HG03469 (cell line): ENCODE measurements around the gene AMOT.
A peak's percentile ranks its signal among the peaks of the same experiment; 100 is the strongest.

Experiments
- ATAC-seq: cut with Tn5 transposase; IDR thresholded peaks from one replicate; pipeline ENCODE4 v1.9.1; 2021; ENCODE audit warnings: mild to moderate bottlenecking, moderate library complexity, moderate number of reproducible peaks; ENCODE audit not compliant: unreplicated experiment

AMOT gene

GRCh38 chrX:112808007-112808406 lies 32.6 kb downstream of the AMOT start:
- no peak for ATAC-seq

DNA sequence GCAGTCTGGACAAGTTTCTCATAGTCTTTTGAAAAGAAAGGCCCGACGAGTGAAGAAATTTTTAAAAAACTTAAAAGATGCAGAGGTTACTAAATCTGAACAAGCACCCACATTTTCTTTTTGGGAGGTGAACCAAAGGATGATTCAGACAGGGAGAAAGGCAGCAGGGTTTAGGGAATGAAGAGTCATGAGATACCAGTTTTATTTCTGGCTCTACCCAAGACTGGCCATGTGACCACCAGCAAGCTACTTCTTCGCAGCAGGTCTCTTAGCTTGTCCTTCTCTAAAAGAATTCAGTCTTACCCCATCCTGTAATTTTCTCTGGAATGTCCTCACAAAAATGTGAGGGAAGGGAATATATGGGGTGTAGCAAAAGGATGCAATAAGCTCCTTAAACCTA lies 37.6 kb downstream of the AMOT start:
- ATAC-seq: no peak

- no peak for ATAC-seq
Measured at GRCh38 chrX:112802541-112802940, 38.1 kb downstream of the AMOT start.

- ATAC-seq: no peak
Measured at GRCh38 chrX:112800971-112801775, 39.5 kb downstream of the AMOT start.

GRCh38 chrX:112799425-112799824 lies 41.2 kb downstream of the AMOT start:
- ATAC-seq: no peak

GRCh38 chrX:112798736-112799135 lies 41.9 kb downstream of the AMOT start:
- ATAC-seq: no peak

- no peak for ATAC-seq
Measured at GRCh38 chrX:112789931-112790330, 50.7 kb downstream of the AMOT start.

DNA sequence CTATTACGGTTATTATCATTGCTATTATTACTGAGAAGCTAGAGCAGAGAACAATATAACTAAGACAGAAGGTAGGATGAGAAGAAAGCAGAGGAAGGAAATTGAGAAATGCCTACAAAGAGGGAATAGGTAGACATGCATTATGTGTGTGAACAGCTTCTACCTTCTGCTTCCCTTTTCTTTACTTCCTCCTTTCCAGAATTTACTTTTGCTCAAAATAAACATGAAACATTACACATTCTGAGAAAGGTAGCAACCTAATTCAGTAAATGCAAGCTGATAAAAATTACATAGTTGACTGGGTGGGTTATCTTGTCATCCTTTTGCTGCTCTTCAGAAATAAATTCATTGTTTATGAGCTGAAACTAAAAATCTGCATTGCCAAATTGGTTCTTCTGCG lies 54.6 kb downstream of the AMOT start:
- ATAC-seq: no peak

DNA sequence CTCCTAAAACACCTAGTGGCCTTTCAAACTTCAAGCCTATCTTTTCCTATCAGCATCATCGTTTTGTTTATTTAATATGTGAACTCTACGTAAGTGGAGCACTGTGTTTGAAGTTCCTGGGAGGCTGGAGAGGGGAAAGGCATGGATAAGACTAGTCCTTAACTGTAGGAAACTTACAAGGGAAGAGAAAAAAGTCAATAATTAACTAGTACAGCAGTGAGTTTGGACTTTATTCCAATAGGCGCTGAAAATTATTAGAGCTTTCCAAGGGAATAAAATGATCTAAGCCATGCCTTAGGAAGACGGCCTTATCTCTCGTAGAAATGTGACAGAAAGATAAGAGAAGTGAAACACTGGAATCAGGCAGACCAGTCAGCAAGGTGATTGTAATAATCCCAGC lies 55.3 kb downstream of the AMOT start:
- ATAC-seq: no peak

DNA sequence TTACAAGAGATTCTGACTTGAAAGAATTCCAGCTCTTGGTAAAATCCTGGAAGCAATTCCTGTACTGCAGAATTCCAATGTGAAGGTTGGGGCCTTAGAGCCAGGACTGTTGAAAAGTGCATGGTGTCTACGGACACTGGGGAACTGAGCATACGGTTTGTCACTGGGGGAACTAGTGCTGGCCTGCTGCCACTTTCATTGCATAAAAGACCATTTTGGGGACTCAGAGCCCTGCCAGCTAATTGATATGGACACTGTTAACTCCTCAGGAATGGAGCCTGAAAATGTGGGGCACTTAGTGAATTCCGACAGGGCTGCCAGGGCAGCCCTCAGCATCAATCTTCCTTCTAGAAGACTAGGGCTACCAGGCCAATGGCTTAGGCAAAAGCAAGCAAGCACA lies 55.9 kb downstream of the AMOT start:
- no peak for ATAC-seq

- ATAC-seq: no peak
Measured at GRCh38 chrX:112779139-112779538, 61.5 kb downstream of the AMOT start.

DNA sequence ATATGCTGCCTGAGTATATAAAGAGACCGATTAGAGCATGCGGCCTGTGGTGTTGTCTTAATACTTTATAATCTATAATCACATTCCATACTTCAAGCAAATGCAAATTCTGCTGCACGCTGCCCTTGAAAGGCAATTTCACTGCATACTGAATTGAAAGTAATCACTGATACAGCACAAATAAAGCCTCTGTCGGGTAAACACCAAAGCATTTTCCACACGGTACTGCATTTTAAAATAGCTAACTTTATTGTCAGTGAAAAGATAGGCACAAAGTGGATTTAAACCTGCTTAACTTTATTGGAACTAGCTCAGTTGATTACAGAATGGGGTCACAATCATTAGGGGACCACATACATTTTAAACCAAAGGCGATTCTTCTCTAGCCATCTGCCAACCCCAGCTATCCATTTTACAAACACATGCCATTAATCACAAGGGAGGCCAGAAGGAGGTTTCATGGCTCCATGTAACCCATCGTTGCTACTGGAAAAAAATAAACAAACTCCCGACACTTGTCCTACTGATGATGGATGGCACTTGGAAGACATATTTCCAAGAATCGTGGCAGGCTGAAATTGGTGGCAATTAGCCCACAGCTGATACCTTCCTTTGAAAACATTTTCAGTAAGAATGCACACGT lies 65.9 kb downstream of the AMOT start:
- ATAC-seq: no peak

DNA sequence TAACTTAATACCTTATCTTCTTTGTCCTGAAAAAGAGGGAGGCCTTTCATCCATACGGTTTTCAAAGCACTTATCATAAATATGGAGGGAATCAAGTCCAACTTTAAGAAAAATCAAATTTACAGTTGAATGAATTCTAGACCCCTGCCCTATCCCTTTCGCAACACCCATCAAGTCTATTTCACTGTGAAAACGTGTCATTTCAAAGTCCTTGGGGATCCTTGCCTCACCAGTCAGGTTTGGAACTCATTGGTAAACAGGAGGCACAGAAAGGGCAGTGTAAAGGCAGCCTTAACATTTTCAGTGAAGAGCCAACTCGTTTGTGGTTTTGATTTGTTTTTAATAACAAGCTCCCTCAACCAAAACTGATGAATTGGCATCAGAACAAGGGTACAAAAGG lies 66.5 kb downstream of the AMOT start:
- no peak for ATAC-seq

DNA sequence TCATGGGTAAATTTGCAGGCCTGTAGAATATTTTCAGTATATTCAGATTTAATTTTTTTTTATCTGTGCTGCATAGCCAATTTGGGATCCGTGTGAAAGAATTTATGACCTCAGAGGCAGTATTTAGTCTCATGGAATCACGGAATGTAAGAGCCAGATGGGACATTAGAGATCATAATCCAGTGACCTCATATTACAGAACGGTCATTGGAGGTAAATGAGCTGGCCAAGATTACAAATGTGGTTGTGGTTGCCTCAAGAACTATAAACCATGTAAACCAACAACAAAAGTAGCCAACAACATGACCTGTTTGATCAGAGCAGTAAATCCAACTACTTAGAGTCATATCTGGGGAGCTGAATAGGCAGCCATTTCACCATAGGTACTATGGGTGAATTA lies 71.6 kb downstream of the AMOT start:
- no peak for ATAC-seq

DNA sequence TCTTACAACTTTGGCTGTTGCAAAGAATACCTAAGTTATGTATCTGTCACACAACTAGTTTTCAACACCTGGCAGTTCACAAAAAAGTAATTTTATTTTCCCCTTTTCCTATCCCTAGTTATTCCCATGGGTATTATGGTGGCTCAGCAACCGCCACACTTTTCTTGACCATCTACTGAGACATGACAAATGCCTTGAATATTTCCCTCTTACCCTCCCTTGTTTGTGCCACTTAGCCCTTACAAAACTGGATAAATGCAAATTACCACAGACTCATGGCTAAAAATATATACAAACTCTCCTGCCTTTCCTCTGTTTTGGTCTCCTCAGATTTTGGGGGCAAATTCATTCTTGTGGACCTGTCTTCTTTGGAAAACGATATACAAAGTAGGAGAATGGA lies 72.1 kb downstream of the AMOT start:
- ATAC-seq: no peak

- ATAC-seq: no peak
Measured at GRCh38 chrX:112766774-112767173, 73.9 kb downstream of the AMOT start.

GRCh38 chrX:112761242-112762207 lies 79.1 kb downstream of the AMOT start:
- ATAC-seq: peak; percentile 88

GRCh38 chrX:112760697-112761096 lies 79.9 kb downstream of the AMOT start:
- peak; percentile 49 for ATAC-seq

- ATAC-seq: no peak
Measured at GRCh38 chrX:112759966-112760365, 80.7 kb downstream of the AMOT start.

DNA sequence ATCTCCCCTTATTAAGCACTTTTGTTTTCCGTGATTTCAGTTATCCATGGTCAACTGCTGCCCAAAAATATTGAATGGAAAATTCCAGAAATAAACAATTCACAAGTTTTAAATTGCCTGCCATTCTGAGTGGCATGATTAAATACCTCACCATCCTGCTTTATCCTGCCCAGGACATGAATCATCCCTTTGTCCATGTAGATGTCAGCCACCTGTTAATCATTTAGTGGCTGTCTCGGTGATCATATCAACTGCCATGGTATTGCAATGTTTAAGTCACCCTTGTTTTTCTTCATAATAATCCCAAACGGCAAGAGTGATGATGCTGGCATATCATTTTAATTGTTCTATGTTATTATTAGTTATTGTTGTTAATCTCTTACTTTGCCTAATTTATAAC lies 81.1 kb downstream of the AMOT start:
- no peak for ATAC-seq

DNA sequence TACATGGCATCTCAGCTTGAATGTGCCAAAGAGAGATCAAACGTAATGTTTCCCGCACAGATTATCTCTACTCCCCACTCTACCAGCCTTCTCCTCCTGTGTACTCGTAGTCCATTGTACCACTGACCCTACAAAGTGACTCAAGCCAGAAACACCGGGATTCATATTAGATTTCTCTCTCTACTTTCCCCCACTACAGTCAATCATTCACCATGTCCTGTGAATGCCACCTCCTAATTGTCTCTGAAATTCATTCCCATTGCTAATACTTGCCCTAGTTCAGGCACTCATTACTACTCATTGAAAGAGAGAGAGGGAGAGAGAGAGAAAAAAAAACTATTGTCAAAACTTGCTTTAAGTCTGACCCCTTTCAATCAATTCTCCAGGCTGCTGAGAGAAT lies 82.7 kb downstream of the AMOT start:
- no peak for ATAC-seq
